HCT116 (cell line): ENCODE measurements around the gene SPTBN4. TPM values are rescaled to one million over a fixed set of nuclear protein-coding genes. Genes with fewer than 3 reads are reported as not detected.

Experiments used
- ATAC-seq: fragments of 200-7000 bp; cut with Tn5 transposase; 2 replicates; pipeline ENCODE4 v1.9.1; 2020; ENCODE audit warnings: mild to moderate bottlenecking, moderate library complexity
- BruUV-seq: library from RNA; stranded (reverse); fragments of 400-500 nt; replicated peaks from 2 replicates; lab custom pipeline; 2021; lab: Mats Ljungman, UMichigan
- CTCF ChIA-PET: fragments of 300-600 bp; sonication (Branson Sonifier 250); formaldehyde crosslinking; loops from one replicate; lab custom pipeline; 2021; ENCODE audit warnings: antibody characterized with exemption; lab: Charles Lee
- POLR2A ChIA-PET: fragments of 300-600, 350-600 bp; sonication (Branson Sonifier 250); formaldehyde crosslinking; loops from one replicate; lab custom pipeline; 2021; ENCODE audit warnings: antibody characterized with exemption; lab: Charles Lee
- RAD21 ChIA-PET, 2 experiments: fragments of 300-600 bp; sonication (Branson Sonifier 250); formaldehyde crosslinking; loops; one replicate each; lab custom pipeline; 2023; ENCODE audit warnings: low total read pairs in 2 of 2; ENCODE audit not compliant: uncharacterized antibody in 2 of 2, unreplicated experiment in 2 of 2, low non-redundant PET in 1 of 2; lab: Charles Lee
- DNase-seq: peaks from one replicate; pipeline ENCODE4 v3.0.0-alpha.2; 2010; ENCODE audit warnings: low read depth, low spot score
- H2AFZ ChIP-seq: fragments of 200-600 bp; shearing (Covaris generic), sonication (generic); 2 replicates; pipeline ENCODE4 v1.6.1; 2017; ENCODE audit warnings: low read depth, mixed run types, mixed read lengths, antibody characterized with exemption, low read length; ENCODE audit not compliant: poor library complexity, severe bottlenecking
- H3K27ac ChIP-seq: 2 replicates; pipeline ENCODE4 v1.5.1; 2012; ENCODE audit warnings: low read depth, low read length
- H3K27me3 ChIP-seq: fragments of 200-600 bp; sonication (generic); 2 replicates; pipeline ENCODE4 v1.6.1; 2016; ENCODE audit warnings: mixed run types, low read length, mixed read lengths; ENCODE audit not compliant: insufficient read depth
- H3K36me3 ChIP-seq, 2 experiments: fragments of 200-500 bp in 1 of 2; fragments of 200-600 bp in 1 of 2; sonication (Bioruptor generic) in 1 of 2; sonication (generic) in 1 of 2; 2 replicates each; pipeline versions ENCODE4 v1.5.1 to v1.6.1; 2014 to 2016; ENCODE audit warnings: low read length in 2 of 2, inconsistent platforms in 1 of 2, mixed read lengths in 1 of 2, mixed run types in 1 of 2; ENCODE audit not compliant: insufficient read depth in 2 of 2, control insufficient read depth in 1 of 2
- H3K4me1 ChIP-seq, 2 experiments: fragments of 200-600 bp in 1 of 2; sonication (generic) in 1 of 2; 2 replicates each; pipeline versions ENCODE4 v1.5.1 to v1.6.1; 2012 to 2017; ENCODE audit warnings: low read length in 2 of 2, inconsistent platforms in 1 of 2, mild to moderate bottlenecking in 1 of 2, mixed read lengths in 1 of 2, mixed run types in 1 of 2, moderate library complexity in 1 of 2; ENCODE audit not compliant: insufficient read depth in 2 of 2, control insufficient read depth in 1 of 2
- H3K4me2 ChIP-seq: fragments of 200-600 bp; sonication (generic); 2 replicates; pipeline ENCODE4 v1.6.1; 2017; ENCODE audit warnings: mixed run types, low read length, mixed read lengths
- H3K4me3 ChIP-seq, 2 experiments: fragments of 200-600 bp in 1 of 2; sonication (generic) in 1 of 2; replicated peaks in 1 of 2; 2 replicates each; pipeline ENCODE4 v1.5.1; 2011 to 2016; ENCODE audit warnings: low read length in 2 of 2, control low read depth in 1 of 2, low read depth in 1 of 2, mild to moderate bottlenecking in 1 of 2, mixed read lengths in 1 of 2, mixed run types in 1 of 2
- H3K79me2 ChIP-seq: fragments of 200-600 bp; sonication (generic); 2 replicates; pipeline ENCODE4 v1.6.1; 2017; ENCODE audit warnings: mild to moderate bottlenecking, mixed run types, low read length, moderate library complexity, mixed read lengths; ENCODE audit not compliant: insufficient read depth
- H3K9ac ChIP-seq: fragments of 200-600 bp; sonication (generic); 2 replicates; pipeline ENCODE4 v1.6.1; 2016; ENCODE audit warnings: low read length, mixed read lengths
- H3K9me2 ChIP-seq: fragments of 200-600 bp; sonication (generic), shearing (Covaris generic); 2 replicates; pipeline ENCODE4 v1.6.1; 2017; ENCODE audit warnings: mixed run types, mild to moderate bottlenecking, moderate library complexity; ENCODE audit not compliant: insufficient read depth
- H3K9me3 ChIP-seq, 2 experiments: fragments of 200-500 bp in 1 of 2; fragments of 200-600 bp in 1 of 2; sonication (Bioruptor generic) in 1 of 2; sonication (generic) in 1 of 2; 2 replicates each; pipeline ENCODE4 v1.6.1; 2014 to 2017; ENCODE audit warnings: low read length in 2 of 2, mixed read lengths in 2 of 2, inconsistent platforms in 1 of 2, low read depth in 1 of 2, mild to moderate bottlenecking in 1 of 2, mixed run types in 1 of 2, moderate library complexity in 1 of 2; ENCODE audit not compliant: control insufficient read depth in 1 of 2, insufficient read depth in 1 of 2
- H4K20me1 ChIP-seq: fragments of 200-600 bp; sonication (generic), shearing (Covaris generic); 2 replicates; pipeline ENCODE4 v1.6.1; 2017; ENCODE audit warnings: mixed run types, mild to moderate bottlenecking, moderate library complexity; ENCODE audit not compliant: insufficient read depth
- JUND ChIP-seq: IDR thresholded peaks from 2 replicates; pipeline ENCODE4 v1.6.1; 2012
- MAX ChIP-seq: IDR thresholded peaks from 2 replicates; pipeline ENCODE4 v1.6.1; 2012
- POLR2AphosphoS5 ChIP-seq: IDR thresholded peaks from 2 replicates; pipeline ENCODE4 v1.6.1; 2011; ENCODE audit warnings: mild to moderate bottlenecking, low read depth, low read length, moderate library complexity
- SIN3A ChIP-seq: IDR thresholded peaks from 2 replicates; pipeline ENCODE4 v1.6.1; 2012; ENCODE audit warnings: low read depth
- YY1 ChIP-seq: IDR thresholded peaks from 2 replicates; pipeline ENCODE4 v1.6.1; 2011; ENCODE audit warnings: low read length, low read depth, moderate library complexity, mild to moderate bottlenecking; ENCODE audit not compliant: insufficient replicate concordance; ENCODE audit errors: extremely low read depth
- intact Hi-C: fragments of 100-400 bp; cut with micrococcal nuclease; formaldehyde crosslinking; loops from 2 replicates; pipeline ENCODE4 v1.10.0; 2022
- total RNA-seq: library from RNA; stranded (reverse); gene quantifications from one replicate; pipeline ENCODE4 v1.2.1, GENCODE V29; 2021; ENCODE audit not compliant: unreplicated experiment
- TF ChIP-seq, protein P1 (sequence below), 3 experiments: fragments of 200-600 bp in 1 of 3; sonication (generic) in 1 of 3; IDR thresholded peaks in 2 of 3; conservative IDR thresholded peaks in 1 of 3; 2 replicates each; pipeline ENCODE4 v1.5.1; 2012 to 2017; ENCODE audit warnings: low read depth in 2 of 3, low read length in 2 of 3, antibody characterized with exemption in 1 of 3, borderline replicate concordance in 1 of 3, control low read depth in 1 of 3, mild to moderate bottlenecking in 1 of 3, mixed read lengths in 1 of 3, mixed run types in 1 of 3, moderate library complexity in 1 of 3; ENCODE audit not compliant: insufficient read depth in 1 of 3

SPTBN4 gene
- total RNA-seq, 1 experiment from 2014 or later: 4.6 TPM

DNA sequence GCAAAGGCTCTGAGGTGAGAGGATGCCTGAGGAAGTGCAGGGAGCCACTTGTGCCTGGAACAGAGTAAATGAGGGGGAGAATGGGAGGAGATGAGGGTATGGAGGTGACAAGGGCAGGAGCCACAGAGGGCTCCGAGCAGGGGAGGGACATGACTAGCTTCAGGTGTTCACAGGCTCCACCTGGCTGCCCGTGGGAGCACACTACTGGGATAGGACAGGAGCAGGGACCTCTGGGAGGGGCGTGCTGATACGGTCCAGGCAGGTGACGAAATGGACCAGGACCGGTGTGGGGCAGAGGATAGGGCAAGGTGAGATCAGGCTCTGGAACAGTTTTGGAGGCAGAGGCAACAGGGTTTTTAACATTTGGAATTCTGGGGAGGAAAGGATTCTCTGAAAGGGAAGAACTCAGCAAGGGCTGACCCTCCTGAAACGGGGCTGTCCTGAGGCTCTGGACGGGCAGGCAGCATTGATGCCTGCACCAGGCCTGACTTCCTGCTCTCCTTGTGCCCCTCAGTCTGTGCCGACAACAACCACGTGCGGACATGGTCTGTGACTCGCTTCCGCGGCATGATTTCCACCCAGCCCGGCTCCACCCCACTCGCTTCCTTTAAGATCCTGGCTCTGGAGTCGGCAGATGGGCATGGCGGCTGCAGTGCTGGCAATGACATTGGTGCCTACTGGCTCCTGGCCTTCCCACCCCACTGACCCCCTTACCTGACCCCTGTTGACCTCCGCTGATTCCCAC, 121.5 kb downstream of the SPTBN4 start:
- ChIA-PET RAD21 (no interaction called here), POLR2A (no interaction called here), CTCF (no interaction called here)
- Histone ChIP-seq H3K4me1 (peaks cover 15 to 35% of the 10 kb centered on the region in 2 experiments), H3K4me2 (peak overlapping the region; percentile 59), H3K36me3 (peaks cover 6 to 10% of the 10 kb centered on the region in 2 experiments; a peak in 2 of 4 replicates), H3K9me3 (no peaks in the 10 kb centered on the region), H2AFZ (no peak overlapping the region), H3K9ac (peak overlapping the region; percentile 52), H3K27ac (peak overlapping the region; percentile 50), H3K4me3 (no peak overlapping the region), H4K20me1 (no peaks in the 10 kb centered on the region), H3K79me2 (no peaks in the 10 kb centered on the region), H3K9me2 (no peaks in the 10 kb centered on the region), H3K27me3 (no peaks in the 10 kb centered on the region)
- TF ChIP-seq POLR2AphosphoS5: 0 out of 2 replicates have a peak, but pooled peaks have one; percentile 27
- TF ChIP-seq, protein P1, sequence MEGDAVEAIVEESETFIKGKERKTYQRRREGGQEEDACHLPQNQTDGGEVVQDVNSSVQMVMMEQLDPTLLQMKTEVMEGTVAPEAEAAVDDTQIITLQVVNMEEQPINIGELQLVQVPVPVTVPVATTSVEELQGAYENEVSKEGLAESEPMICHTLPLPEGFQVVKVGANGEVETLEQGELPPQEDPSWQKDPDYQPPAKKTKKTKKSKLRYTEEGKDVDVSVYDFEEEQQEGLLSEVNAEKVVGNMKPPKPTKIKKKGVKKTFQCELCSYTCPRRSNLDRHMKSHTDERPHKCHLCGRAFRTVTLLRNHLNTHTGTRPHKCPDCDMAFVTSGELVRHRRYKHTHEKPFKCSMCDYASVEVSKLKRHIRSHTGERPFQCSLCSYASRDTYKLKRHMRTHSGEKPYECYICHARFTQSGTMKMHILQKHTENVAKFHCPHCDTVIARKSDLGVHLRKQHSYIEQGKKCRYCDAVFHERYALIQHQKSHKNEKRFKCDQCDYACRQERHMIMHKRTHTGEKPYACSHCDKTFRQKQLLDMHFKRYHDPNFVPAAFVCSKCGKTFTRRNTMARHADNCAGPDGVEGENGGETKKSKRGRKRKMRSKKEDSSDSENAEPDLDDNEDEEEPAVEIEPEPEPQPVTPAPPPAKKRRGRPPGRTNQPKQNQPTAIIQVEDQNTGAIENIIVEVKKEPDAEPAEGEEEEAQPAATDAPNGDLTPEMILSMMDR (IDR thresholded peaks at IDR 0.05 in 2 of 3, conservative IDR thresholded peaks at IDR 0.05 in 1 of 3; ENCODE audit: borderline replicate concordance in 1 of 3, insufficient read depth in 1 of 3, low read depth in 2 of 3, low read length in 2 of 3): 0 out of 6 replicates have a peak, but pooled peaks of 1 of the 3 experiments have one; percentile 5
- TF ChIP-seq MAX: peak; percentile 90
- no peak for TF ChIP-seq YY1
- TF ChIP-seq JUND: no peak
- no peak for TF ChIP-seq SIN3A
- intact Hi-C loops: no loop called here
- DNase-seq (peak; percentile 46), ATAC-seq (peak; percentile 75)
- BruUV-seq: no TSS peak
